Left ventricle myocardium inferior (tissue), 1 donor: ENCODE measurements around the gene NOP14. TPM values are rescaled to one million over a fixed set of nuclear protein-coding genes. Genes with fewer than 3 reads are reported as not detected.

Source experiments
- DNase-seq: peaks from one replicate; pipeline ENCODE4 v3.0.0-alpha.2; 2020
- H3K27ac ChIP-seq: fragments of 200-600 bp; replicated peaks from 2 replicates; pipeline ENCODE4 v1.8.0; 2021
- H3K27me3 ChIP-seq: fragments of 200-600 bp; 2 replicates; pipeline ENCODE4 v1.8.0; 2021; ENCODE audit warnings: low read depth
- H3K36me3 ChIP-seq: fragments of 200-600 bp; 2 replicates; pipeline ENCODE4 v1.8.0; 2021
- H3K4me1 ChIP-seq: fragments of 200-600 bp; 2 replicates; pipeline ENCODE4 v1.8.0; 2021
- H3K4me3 ChIP-seq: fragments of 200-600 bp; 2 replicates; pipeline ENCODE4 v1.8.0; 2021; ENCODE audit warnings: mild to moderate bottlenecking, moderate library complexity
- H3K9me3 ChIP-seq: fragments of 200-600 bp; replicated peaks from 2 replicates; pipeline ENCODE4 v1.8.0; 2021
- CTCF ChIP-seq: fragments of 200-600 bp; IDR thresholded peaks from 2 replicates; pipeline ENCODE4 v1.8.0; 2021; ENCODE audit warnings: antibody characterized with exemption, mild to moderate bottlenecking, borderline replicate concordance
- intact Hi-C: fragments of 100-400 bp; cut with micrococcal nuclease; formaldehyde crosslinking; loops from one replicate; pipeline ENCODE4 v1.11.0; 2022
- total RNA-seq: library from RNA; stranded (reverse); fragmentation: NEBNext Ultra II Directional; extraction: Animal tissue kit (Norgen Biotek cat#: 25700); gene quantifications from one replicate; pipeline ENCODE4 v1.2.1, GENCODE V29; 2021
- donor health status: DM: no; HTN: yes; CAD: no; lungs with severe emphysema.

NOP14 gene
- total RNA-seq, 1 donor from 2014 or later, result 17.4 TPM

GRCh38 chr4:2908686-2909085 is 54.5 kb downstream of the NOP14 start:
- intact Hi-C loops, result no loop called here
- H3K27ac ChIP-seq, result no peak overlapping the region
- peaks cover 33% of the 10 kb centered on the region for H3K4me1 ChIP-seq
- H3K9me3 ChIP-seq, result no peaks in the 10 kb centered on the region
- DNase-seq, result no peak
- peaks cover 96% of the 10 kb centered on the region for H3K36me3 ChIP-seq
- no peaks in the 10 kb centered on the region for H3K27me3 ChIP-seq
- no peak for TF ChIP-seq CTCF
- no peak overlapping the region for H3K4me3 ChIP-seq

GRCh38 chr4:2907706-2908293 is 55.4 kb downstream of the NOP14 start:
- intact Hi-C loops, result no loop called here
- TF ChIP-seq CTCF, result no peak
- no peak for DNase-seq
- Histone ChIP-seq H3K36me3 (peaks cover 96% of the 10 kb centered on the region), H3K4me1 (peaks cover 25% of the 10 kb centered on the region), H3K9me3 (no peaks in the 10 kb centered on the region), H3K27me3 (no peaks in the 10 kb centered on the region), H3K27ac (no peak overlapping the region), H3K4me3 (no peak overlapping the region)

GRCh38 chr4:2907226-2907625 is 56.0 kb downstream of the NOP14 start:
- Histone ChIP-seq H3K27me3 (no peaks in the 10 kb centered on the region), H3K36me3 (peaks cover 96% of the 10 kb centered on the region), H3K9me3 (no peaks in the 10 kb centered on the region), H3K4me1 (peaks cover 22% of the 10 kb centered on the region), H3K27ac (no peak overlapping the region), H3K4me3 (no peak overlapping the region)
- no peak for DNase-seq
- intact Hi-C loops, result no loop called here
- no peak for TF ChIP-seq CTCF

- Histone ChIP-seq H3K4me1 (peaks cover 22% of the 10 kb centered on the region), H3K4me3 (no peak overlapping the region), H3K27ac (no peak overlapping the region), H3K9me3 (no peaks in the 10 kb centered on the region), H3K27me3 (no peaks in the 10 kb centered on the region), H3K36me3 (peaks cover 96% of the 10 kb centered on the region)
- no peak for TF ChIP-seq CTCF
- DNase-seq, result no peak
- intact Hi-C loops, result no loop called here
Measured at GRCh38 chr4:2906218-2906617, 57.0 kb downstream of the NOP14 start.

DNA sequence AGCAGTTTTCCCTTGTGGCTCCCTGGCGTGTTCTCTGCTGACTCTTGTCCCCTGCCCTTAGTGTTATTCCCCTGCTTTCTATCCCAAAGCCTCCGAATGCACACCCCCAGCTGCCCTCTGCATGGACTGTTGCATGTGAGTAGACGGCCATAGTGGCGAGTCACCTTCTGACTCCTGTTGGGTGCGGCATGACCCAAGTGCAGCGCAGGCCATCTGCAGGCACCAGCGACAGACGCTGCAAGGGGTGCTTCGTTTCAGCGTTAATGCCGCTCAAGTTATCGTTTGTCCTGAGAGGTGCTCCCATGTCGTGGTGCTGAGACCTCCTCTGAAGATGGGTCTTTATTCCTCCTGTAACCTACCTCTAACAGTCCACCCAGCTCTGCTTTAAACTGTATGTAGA is 57.7 kb downstream of the NOP14 start:
- H3K4me1 ChIP-seq, result peaks cover 20% of the 10 kb centered on the region
- H3K36me3 ChIP-seq, result peaks cover 97% of the 10 kb centered on the region
- no peaks in the 10 kb centered on the region for H3K9me3 ChIP-seq
- intact Hi-C loops, result no loop called here
- no peak overlapping the region for H3K4me3 ChIP-seq
- no peak for TF ChIP-seq CTCF
- no peaks in the 10 kb centered on the region for H3K27me3 ChIP-seq
- DNase-seq, result no peak
- no peak overlapping the region for H3K27ac ChIP-seq
